ENCODE results near the gene GAK. TPM values are rescaled to one million over a fixed set of nuclear protein-coding genes. Genes with fewer than 3 reads are reported as not detected.

Gene GAK
- polyA plus RNA-seq, 1 of the 3 experiments (the other 2 are of a cell fraction), result 35.9 TPM

DNA sequence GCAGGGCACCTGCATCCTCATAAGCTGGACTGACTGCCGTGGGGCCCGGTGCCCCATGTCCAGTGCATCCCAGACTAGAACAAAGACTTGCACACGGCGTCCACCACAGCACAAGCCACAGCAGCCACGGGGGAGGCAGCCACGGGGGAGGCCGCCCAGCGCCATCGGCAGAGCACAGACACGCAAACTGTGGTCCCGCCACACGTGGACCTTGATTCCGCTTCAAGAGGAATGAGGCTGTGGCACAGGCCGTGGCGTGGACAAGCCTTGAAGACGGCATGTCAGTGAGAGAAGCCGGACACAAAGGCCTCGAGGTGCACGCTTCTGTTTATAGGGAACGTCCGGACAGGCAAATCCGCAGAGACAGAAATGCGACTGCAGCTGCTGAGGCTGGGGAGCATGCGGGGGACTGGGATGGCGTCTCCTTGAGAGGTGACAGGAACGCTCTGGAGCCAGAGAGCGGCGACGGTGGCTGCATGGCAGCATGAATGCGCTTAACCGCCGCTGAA lies 96.1 kb downstream of the GAK start:
- Histone ChIP-seq H3K4me3 (ENCODE audit: low read depth in 2 of 2, low read length in 1 of 2) (no peak overlapping the region), H3K27ac (ENCODE audit: low read depth in 2 of 2, low read length in 1 of 2) (no peak overlapping the region), H3K9ac (no peak overlapping the region), H3K4me1 (ENCODE audit: control insufficient read depth in 1 of 2, insufficient read depth in 2 of 2, low read depth in 1 of 2, low read length in 1 of 2) (peaks cover 0 to 8% of the 10 kb centered on the region in 2 experiments; a peak in 1 of 4 replicates), H3K79me2 (ENCODE audit: insufficient read depth) (no peaks in the 10 kb centered on the region), H3K9me2 (no peaks in the 10 kb centered on the region), H3K36me3 (replicated peaks in 1 of 2; ENCODE audit: control insufficient read depth in 1 of 2, insufficient read depth in 2 of 2, low read length in 1 of 2) (no peaks in the 10 kb centered on the region), H3F3A (replicated peaks; ENCODE audit: insufficient read depth) (peaks cover 8% of the 10 kb centered on the region), H2AFZ (ENCODE audit: low read depth) (no peak overlapping the region), H3K27me3 (ENCODE audit: insufficient read depth) (no peaks in the 10 kb centered on the region), H3K4me2 (no peak overlapping the region), H3K9me3 (peaks cover 9% of the 10 kb centered on the region; the same call in 1 of the 2 replicates), H4K20me1 (ENCODE audit: insufficient read depth) (no peaks in the 10 kb centered on the region)
- 91% methylated on average over 19 of the region's 32 CpGs for WGBS (ENCODE audit: low lambda C conversion rate)
- ChIA-PET POLR2A (interaction anchor here (1.0 kb wide), 1 partner anchor 9 kb away, joined by 3 read pairs; no protein-coding TSS in a partner anchor), CTCF (no interaction called here)
- TF ChIP-seq EZH2phosphoT487 (IDR thresholded peaks at IDR 0.05; ENCODE audit: borderline replicate concordance, low read depth) (no peak), CHD2 (IDR thresholded peaks at IDR 0.05; ENCODE audit: low read length, partially characterized antibody) (no peak), POLR2AphosphoS5 (IDR thresholded peaks at IDR 0.05; ENCODE audit: low read depth, low read length) (no peak), RCOR1 (IDR thresholded peaks at IDR 0.05; ENCODE audit: low read length) (no peak), MEF2A (IDR thresholded peaks at IDR 0.05; ENCODE audit: borderline replicate concordance, low read depth) (no peak), ELF1 (IDR thresholded peaks at IDR 0.05) (no peak), NFIC (IDR thresholded peaks at IDR 0.05; ENCODE audit: borderline replicate concordance) (no peak), RFX5 (IDR thresholded peaks at IDR 0.05; ENCODE audit: low read length) (no peak), EP300 (IDR thresholded peaks at IDR 0.05; ENCODE audit: borderline replicate concordance in 1 of 2, low read depth in 1 of 2, low read length in 1 of 2) (no peak), TAF1 (IDR thresholded peaks at IDR 0.05; ENCODE audit: borderline replicate concordance, low read depth, low read length) (no peak)
- TF ChIP-seq, protein P1, sequence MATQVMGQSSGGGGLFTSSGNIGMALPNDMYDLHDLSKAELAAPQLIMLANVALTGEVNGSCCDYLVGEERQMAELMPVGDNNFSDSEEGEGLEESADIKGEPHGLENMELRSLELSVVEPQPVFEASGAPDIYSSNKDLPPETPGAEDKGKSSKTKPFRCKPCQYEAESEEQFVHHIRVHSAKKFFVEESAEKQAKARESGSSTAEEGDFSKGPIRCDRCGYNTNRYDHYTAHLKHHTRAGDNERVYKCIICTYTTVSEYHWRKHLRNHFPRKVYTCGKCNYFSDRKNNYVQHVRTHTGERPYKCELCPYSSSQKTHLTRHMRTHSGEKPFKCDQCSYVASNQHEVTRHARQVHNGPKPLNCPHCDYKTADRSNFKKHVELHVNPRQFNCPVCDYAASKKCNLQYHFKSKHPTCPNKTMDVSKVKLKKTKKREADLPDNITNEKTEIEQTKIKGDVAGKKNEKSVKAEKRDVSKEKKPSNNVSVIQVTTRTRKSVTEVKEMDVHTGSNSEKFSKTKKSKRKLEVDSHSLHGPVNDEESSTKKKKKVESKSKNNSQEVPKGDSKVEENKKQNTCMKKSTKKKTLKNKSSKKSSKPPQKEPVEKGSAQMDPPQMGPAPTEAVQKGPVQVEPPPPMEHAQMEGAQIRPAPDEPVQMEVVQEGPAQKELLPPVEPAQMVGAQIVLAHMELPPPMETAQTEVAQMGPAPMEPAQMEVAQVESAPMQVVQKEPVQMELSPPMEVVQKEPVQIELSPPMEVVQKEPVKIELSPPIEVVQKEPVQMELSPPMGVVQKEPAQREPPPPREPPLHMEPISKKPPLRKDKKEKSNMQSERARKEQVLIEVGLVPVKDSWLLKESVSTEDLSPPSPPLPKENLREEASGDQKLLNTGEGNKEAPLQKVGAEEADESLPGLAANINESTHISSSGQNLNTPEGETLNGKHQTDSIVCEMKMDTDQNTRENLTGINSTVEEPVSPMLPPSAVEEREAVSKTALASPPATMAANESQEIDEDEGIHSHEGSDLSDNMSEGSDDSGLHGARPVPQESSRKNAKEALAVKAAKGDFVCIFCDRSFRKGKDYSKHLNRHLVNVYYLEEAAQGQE (IDR thresholded peaks at IDR 0.05; ENCODE audit: low read depth, low read length), result no peak
- TF ChIP-seq, protein P2, sequence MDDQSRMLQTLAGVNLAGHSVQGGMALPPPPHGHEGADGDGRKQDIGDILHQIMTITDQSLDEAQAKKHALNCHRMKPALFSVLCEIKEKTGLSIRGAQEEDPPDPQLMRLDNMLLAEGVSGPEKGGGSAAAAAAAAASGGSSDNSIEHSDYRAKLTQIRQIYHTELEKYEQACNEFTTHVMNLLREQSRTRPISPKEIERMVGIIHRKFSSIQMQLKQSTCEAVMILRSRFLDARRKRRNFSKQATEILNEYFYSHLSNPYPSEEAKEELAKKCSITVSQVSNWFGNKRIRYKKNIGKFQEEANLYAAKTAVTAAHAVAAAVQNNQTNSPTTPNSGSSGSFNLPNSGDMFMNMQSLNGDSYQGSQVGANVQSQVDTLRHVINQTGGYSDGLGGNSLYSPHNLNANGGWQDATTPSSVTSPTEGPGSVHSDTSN (IDR thresholded peaks at IDR 0.05), result no peak
- TF ChIP-seq, protein P3, sequence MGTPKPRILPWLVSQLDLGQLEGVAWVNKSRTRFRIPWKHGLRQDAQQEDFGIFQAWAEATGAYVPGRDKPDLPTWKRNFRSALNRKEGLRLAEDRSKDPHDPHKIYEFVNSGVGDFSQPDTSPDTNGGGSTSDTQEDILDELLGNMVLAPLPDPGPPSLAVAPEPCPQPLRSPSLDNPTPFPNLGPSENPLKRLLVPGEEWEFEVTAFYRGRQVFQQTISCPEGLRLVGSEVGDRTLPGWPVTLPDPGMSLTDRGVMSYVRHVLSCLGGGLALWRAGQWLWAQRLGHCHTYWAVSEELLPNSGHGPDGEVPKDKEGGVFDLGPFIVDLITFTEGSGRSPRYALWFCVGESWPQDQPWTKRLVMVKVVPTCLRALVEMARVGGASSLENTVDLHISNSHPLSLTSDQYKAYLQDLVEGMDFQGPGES (IDR thresholded peaks at IDR 0.05; ENCODE audit: low read depth, low read length), result no peak
- no peak for DNase-seq

Data from SK-N-SH (cell line).